ENCODE results near the gene CLECL1.
"Not testable (repeated sequence)": the region's sequence is repeated elsewhere in the genome, so short reads cannot be mapped to it uniquely, and the experiment has no call there.

The CLECL1 gene

GRCh38 chr12:9698681-9699080, 34.2 kb downstream of the CLECL1 start:
- DNase-seq (ENCODE audit: low read depth in 1 of 2, low spot score in 1 of 2) = no peak

DNA sequence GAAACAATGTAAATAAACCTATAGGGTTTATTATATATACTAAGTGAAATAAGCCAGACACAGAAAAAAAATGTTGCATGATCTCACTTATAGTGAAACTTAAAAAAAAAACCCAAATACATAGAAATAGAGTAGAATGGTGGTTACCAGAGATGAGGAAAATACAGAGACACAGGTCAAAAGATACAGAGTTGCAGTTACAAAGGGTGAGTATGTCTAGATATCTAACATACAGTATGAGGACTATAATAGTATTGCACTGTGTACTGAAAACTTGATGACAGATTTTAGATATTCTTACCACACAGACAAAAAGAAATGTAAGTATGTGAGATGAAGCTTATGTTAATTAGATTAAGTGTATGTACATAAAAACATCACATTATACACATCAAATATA, 35.3 kb downstream of the CLECL1 start:
- no peak for DNase-seq (ENCODE audit: low read depth in 1 of 2, low spot score in 1 of 2)

- DNase-seq (ENCODE audit: low read depth in 1 of 2, low spot score in 1 of 2) = not testable (repeated sequence)
Observed at GRCh38 chr12:9695661-9696060, 37.2 kb downstream of the CLECL1 start.

- DNase-seq (ENCODE audit: low read depth in 1 of 2, low spot score in 1 of 2) = not testable (repeated sequence)
Observed at GRCh38 chr12:9695150-9695549, 37.7 kb downstream of the CLECL1 start.

- DNase-seq (ENCODE audit: low read depth in 1 of 2, low spot score in 1 of 2) = no peak
Observed at GRCh38 chr12:9694241-9694640, 38.7 kb downstream of the CLECL1 start.

GRCh38 chr12:9692909-9693308, 40.0 kb downstream of the CLECL1 start:
- DNase-seq (ENCODE audit: low read depth in 1 of 2, low spot score in 1 of 2) = no peak

GRCh38 chr12:9687228-9687627, 45.7 kb downstream of the CLECL1 start:
- DNase-seq (ENCODE audit: low read depth in 1 of 2, low spot score in 1 of 2) = no peak

- no peak for DNase-seq (ENCODE audit: low read depth in 1 of 2, low spot score in 1 of 2)
Observed at GRCh38 chr12:9685915-9686314, 47.0 kb downstream of the CLECL1 start.

DNA sequence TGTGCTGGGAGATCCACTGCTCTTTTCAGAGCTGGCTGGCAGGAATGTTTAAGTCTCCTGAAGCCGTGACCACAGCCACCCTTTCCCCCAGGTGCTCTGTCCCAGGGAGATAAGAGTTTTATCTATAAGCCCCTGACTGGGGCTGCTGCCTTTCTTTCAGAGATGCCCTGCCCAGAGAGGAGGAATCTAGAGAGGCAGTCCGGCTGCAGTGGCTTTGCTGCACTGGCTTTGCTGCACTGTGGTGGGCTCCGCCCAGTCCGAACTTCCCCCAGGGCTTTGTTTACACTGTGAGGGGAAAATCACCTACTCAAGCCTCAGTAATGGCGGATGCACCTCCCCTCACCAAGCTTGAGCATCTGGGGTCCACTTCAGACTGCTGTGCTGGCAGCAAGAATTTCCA, 47.5 kb downstream of the CLECL1 start:
- DNase-seq (ENCODE audit: low read depth in 1 of 2, low spot score in 1 of 2) = not testable (repeated sequence)

DNA sequence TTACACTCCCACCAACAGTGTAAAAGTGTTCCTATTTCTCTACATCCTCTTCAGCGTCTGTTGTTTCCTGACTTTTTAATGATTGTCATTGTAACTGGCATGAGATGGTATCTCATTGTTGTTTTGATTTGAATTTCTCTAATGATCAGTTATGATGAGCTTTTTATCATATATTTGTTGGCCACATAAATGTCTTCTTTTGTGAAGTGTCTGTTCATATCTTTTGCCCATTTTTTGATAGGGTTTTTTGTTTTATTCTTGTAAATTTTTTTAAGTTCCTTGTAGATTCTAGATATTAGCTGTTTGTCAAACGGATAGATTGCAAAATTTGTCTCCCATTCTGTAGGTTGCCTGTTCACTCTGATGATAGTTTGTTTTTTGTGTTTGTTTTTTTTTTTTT, 49.9 kb downstream of the CLECL1 start:
- DNase-seq (ENCODE audit: low read depth in 1 of 2, low spot score in 1 of 2) = not testable (repeated sequence)

DNA sequence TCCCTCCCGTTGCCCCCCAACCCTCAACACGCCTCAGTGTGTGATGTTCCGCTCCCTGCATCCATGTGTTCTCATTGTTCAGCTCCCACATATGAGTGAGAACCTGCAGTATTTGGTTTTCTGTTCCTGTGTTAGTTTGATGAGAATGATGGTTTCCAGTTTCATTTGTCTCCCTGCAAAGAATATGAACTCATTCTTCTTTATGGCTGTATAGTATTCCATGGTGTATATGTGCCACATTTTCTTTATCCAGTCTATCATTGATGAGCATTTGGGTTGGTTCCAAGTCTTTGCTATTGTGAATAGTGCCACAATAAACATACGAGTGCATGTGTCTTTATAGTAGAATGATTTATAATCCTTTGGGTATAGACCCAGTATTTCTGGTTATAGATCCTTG, 50.4 kb downstream of the CLECL1 start:
- DNase-seq (ENCODE audit: low read depth in 1 of 2, low spot score in 1 of 2) = not testable (repeated sequence)

GRCh38 chr12:9674226-9674590, 58.7 kb downstream of the CLECL1 start:
- no peak for DNase-seq (ENCODE audit: low read depth in 1 of 2, low spot score in 1 of 2)

DNA sequence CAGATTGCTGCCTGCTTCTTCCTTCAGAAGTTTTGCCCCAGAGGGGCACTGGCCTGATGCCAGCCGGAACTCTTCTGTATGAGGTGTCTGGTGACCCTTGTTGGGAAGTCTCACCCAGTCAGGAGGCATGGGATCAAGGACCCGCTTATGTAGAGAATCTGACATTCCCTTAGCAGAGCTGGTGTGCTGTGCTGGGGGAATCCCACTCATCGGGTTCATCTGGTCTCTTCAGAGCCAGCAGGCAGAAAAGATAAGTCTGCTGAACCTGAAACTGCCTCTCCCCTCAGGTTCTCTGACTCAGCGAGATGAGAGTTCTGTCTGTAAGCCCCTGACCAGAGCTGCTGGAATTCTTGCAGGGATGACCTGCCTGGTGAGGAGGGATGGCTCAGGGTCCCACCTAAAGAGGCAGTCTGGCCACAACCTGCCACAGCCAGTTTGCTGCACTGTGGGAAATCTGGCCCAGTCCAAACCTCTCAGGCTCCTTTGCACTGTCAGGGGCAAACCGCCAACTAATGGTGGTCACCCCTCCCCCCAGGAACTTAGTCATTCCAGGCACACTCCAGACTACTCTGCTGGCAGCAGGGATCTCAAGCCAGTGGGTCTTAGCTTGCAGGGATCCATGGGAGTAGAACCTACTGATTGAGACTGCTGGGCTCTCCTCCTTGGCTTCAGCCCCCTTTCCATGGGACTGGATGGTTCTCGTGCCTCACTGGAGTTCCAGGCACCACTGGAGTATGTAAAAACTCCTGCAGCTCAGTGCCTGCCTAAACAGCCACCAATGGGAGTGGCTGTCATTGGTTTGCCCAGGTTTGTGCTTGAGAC, 59.3 kb downstream of the CLECL1 start:
- peak in 1 of 2 donors; percentile 34 for DNase-seq (ENCODE audit: low read depth in 1 of 2, low spot score in 1 of 2)
